ENCODE measurements around the gene SUPT20HL2.

- TF ChIP-seq TCF4 (CRISPR knock-in tag; IDR thresholded peaks at IDR 0.05; ENCODE audit: borderline replicate concordance): no peak
- TF ChIP-seq PATZ1 (CRISPR knock-in tag; IDR thresholded peaks at IDR 0.05; ENCODE audit: borderline replicate concordance): no peak
- no peak for TF ChIP-seq ZFP3 (CRISPR knock-in tag; IDR thresholded peaks at IDR 0.05)
- no peak for TF ChIP-seq CSDC2 (CRISPR knock-in tag; IDR thresholded peaks at IDR 0.05)
- TF ChIP-seq TSHZ2 (CRISPR knock-in tag; IDR thresholded peaks at IDR 0.05): no peak
- TF ChIP-seq ZNF8 (CRISPR knock-in tag; IDR thresholded peaks at IDR 0.05): no peak
- TF ChIP-seq BACH2 (CRISPR knock-in tag; IDR thresholded peaks at IDR 0.05; ENCODE audit: borderline replicate concordance): no peak
- no peak for TF ChIP-seq CREB5 (CRISPR knock-in tag; IDR thresholded peaks at IDR 0.05; ENCODE audit: low read depth)
- TF ChIP-seq PPARA (CRISPR knock-in tag; IDR thresholded peaks at IDR 0.05; ENCODE audit: borderline replicate concordance): no peak
- no peak for TF ChIP-seq ZC3H10 (CRISPR knock-in tag; IDR thresholded peaks at IDR 0.05)
- TF ChIP-seq RARB (CRISPR knock-in tag; IDR thresholded peaks at IDR 0.05): no peak
- no peak for TF ChIP-seq ZNF565 (CRISPR knock-in tag; conservative IDR thresholded peaks at IDR 0.05; ENCODE audit: low read depth)
- no peak for TF ChIP-seq CSRNP3 (CRISPR knock-in tag; IDR thresholded peaks at IDR 0.05)
These were observed 41.2 kb upstream of the SUPT20HL2 start for GRCh38 chrX:24355095-24355494.
